ENCODE results near the gene PTPN7.
"Not testable (repeated sequence)": the region's sequence is repeated elsewhere in the genome, so short reads cannot be mapped to it uniquely, and the experiment has no call there.

Gene PTPN7

DNA sequence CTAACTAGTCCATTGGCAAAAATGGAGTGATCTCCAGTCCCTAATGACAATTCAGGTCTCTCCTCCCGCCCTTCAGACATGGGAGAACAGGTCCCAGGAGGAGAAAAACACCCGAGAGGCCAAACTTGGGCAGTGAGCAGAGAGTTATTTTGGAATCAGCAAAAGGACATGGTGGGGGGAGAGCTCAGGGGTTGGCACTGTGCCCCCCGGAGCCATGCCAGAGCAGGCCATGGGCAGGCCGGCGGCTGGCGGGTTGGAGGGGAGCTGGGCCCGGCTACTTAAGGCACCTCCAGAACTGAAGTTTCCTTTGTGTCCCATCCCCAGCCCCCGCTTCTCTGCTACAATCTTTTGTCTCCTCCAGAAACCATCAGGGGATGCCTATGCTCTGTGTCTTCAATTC lies 40.3 kb upstream of the PTPN7 start:
- no peaks in the 10 kb centered on the region for H3K9me3 ChIP-seq (ENCODE audit: control insufficient read depth, low read length)
- no peaks in the 10 kb centered on the region for H3K36me3 ChIP-seq (ENCODE audit: control insufficient read depth, insufficient read depth, low read length)
- WGBS, 2 experiments, result 93 to 95% methylated on average over 8 of the region's 8 CpGs
- H3K27ac ChIP-seq (ENCODE audit: insufficient read depth, low read depth, low read length, poor library complexity, severe bottlenecking), result no peak overlapping the region
- peaks cover 6% of the 10 kb centered on the region for H3K27me3 ChIP-seq (ENCODE audit: control insufficient read depth, insufficient read depth, low read length, poor library complexity, severe bottlenecking)
- no peak overlapping the region for H3K4me3 ChIP-seq (ENCODE audit: insufficient read depth, low read depth, low read length)
- no peaks in the 10 kb centered on the region for H3K4me1 ChIP-seq (ENCODE audit: control insufficient read depth, insufficient read depth, low read length)

DNA sequence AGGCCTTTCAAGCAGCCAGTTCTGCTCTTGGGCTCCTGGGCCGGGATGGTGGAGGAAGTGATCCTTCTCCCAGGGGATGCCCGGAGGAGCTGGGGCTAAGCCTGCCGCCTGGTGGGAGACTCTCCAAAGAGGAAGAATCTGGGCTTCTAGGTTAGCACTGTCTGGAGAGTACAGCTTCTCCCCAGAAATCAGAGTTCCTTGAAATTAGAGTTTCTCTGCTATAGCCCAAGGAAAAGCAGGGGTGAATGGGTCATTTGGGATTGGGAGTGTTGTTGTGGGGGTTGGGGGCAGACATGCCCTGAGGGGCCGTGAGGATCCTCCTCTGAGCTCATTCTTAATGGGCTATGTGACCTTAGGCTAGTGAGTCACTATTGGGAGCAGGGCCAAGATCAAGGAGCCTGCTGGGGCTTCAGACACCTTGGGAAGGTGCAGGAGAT lies 39.7 kb upstream of the PTPN7 start:
- Histone ChIP-seq H3K27me3 (ENCODE audit: control insufficient read depth, insufficient read depth, low read length, poor library complexity, severe bottlenecking) (peaks cover 11% of the 10 kb centered on the region), H3K36me3 (ENCODE audit: control insufficient read depth, insufficient read depth, low read length) (no peaks in the 10 kb centered on the region), H3K4me1 (ENCODE audit: control insufficient read depth, insufficient read depth, low read length) (no peaks in the 10 kb centered on the region), H3K4me3 (ENCODE audit: insufficient read depth, low read depth, low read length) (no peak overlapping the region), H3K27ac (ENCODE audit: insufficient read depth, low read depth, low read length, poor library complexity, severe bottlenecking) (no peak overlapping the region), H3K9me3 (ENCODE audit: control insufficient read depth, low read length) (no peaks in the 10 kb centered on the region)
- 70 to 72% methylated on average over 4 of the region's 4 CpGs for WGBS, 2 experiments

DNA sequence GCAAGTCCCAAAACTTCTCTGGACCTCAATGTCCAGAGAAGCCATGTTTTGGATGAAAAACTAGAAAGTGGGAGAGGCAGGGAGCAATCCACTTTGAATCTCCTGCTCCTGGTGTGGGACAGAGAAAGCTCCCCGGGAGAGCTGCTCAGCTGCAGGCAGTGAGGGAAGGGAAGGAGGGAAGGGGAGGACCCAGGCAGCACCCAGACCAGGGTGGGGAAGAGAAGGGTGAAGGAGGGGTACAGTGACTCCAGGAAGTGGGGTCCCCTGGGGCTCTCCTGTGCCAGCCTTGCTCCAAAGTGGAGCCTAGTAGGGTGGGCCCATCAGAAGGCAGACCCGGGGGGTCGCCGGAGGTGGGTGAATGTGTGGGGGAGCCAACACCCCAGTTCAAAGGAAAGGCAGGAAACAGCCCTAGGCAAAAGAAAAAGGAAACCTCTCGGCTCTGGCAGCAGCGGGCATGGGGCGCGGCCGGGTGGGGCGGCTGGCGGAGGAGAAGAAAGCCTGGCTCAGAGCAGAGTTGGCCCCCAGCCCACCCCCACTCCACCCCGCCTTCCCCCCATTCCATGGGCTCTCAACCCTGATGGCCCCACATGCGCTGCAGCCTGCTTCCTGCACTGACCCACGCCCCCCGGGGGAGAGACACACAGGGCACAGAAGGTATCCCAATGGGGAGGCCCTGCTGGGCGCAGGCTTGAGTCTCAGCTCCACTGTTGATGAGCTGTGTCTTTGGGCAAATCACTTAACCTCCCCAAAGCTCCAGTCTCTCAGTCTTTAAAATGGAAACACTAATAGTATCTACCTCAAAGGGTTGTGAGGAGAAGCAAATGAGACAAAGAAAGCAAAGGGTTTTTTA lies 38.9 kb upstream of the PTPN7 start:
- no peaks in the 10 kb centered on the region for H3K36me3 ChIP-seq (ENCODE audit: control insufficient read depth, insufficient read depth, low read length)
- H3K27me3 ChIP-seq (ENCODE audit: control insufficient read depth, insufficient read depth, low read length, poor library complexity, severe bottlenecking), result peaks cover 20% of the 10 kb centered on the region
- H3K4me1 ChIP-seq (ENCODE audit: control insufficient read depth, insufficient read depth, low read length), result peaks cover 2% of the 10 kb centered on the region
- 88 to 89% methylated on average over 15 to 16 of the region's 16 CpGs for WGBS, 2 experiments
- no peaks in the 10 kb centered on the region for H3K9me3 ChIP-seq (ENCODE audit: control insufficient read depth, low read length)
- no peak overlapping the region for H3K27ac ChIP-seq (ENCODE audit: insufficient read depth, low read depth, low read length, poor library complexity, severe bottlenecking)
- no peak overlapping the region for H3K4me3 ChIP-seq (ENCODE audit: insufficient read depth, low read depth, low read length)

- peaks cover 29% of the 10 kb centered on the region for H3K27me3 ChIP-seq (ENCODE audit: control insufficient read depth, insufficient read depth, low read length, poor library complexity, severe bottlenecking)
Observed at GRCh38 chr1:202198366-202198724, 37.9 kb upstream of the PTPN7 start.

DNA sequence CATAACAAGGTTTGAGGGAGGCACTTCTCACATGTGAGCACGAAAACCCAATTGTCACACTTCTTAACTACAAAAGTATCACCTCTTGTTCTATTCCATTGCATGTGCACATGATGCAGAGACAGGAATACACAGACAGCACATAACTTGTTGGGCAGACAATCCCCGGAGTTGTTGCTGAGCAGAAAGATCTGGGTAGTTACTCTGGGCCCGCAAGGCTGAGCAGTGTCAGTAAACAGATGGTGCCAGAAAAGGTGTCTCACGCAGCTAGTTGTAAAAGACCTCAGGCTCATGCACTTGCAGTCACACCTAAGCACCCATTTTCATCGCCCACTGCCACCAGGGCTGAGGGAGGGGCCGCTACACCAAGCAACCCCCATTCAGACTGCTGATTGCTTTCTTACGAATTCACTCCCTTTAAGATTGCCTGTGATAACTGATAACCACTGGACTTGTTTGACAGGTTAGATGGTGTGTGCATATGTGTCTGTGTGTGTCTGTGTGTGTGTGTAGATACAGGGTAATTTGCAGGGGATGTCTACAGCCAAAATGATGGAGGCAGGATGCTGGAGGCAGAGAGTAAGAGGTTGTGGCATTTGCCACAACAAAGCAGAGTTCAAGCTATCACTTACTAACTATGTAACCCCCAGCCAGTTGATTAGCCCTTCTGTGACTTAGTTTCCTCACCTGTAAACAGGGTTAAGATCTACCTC lies 37.4 kb upstream of the PTPN7 start:
- H3K27ac ChIP-seq (ENCODE audit: insufficient read depth, low read depth, low read length, poor library complexity, severe bottlenecking), result no peak overlapping the region
- H3K27me3 ChIP-seq (ENCODE audit: control insufficient read depth, insufficient read depth, low read length, poor library complexity, severe bottlenecking), result peaks cover 35% of the 10 kb centered on the region
- no peak overlapping the region for H3K4me3 ChIP-seq (ENCODE audit: insufficient read depth, low read depth, low read length)
- H3K9me3 ChIP-seq (ENCODE audit: control insufficient read depth, low read length), result no peaks in the 10 kb centered on the region
- WGBS, 2 experiments, result 91 to 95% methylated on average over 7 of the region's 7 CpGs
- H3K4me1 ChIP-seq (ENCODE audit: control insufficient read depth, insufficient read depth, low read length), result peaks cover 10% of the 10 kb centered on the region
- H3K36me3 ChIP-seq (ENCODE audit: control insufficient read depth, insufficient read depth, low read length), result no peaks in the 10 kb centered on the region

More at GRCh38 chr1:202198366-202198724, 37.9 kb upstream of the PTPN7 start:
- peaks cover 5% of the 10 kb centered on the region for H3K4me1 ChIP-seq (ENCODE audit: control insufficient read depth, insufficient read depth, low read length)
- no peaks in the 10 kb centered on the region for H3K9me3 ChIP-seq (ENCODE audit: control insufficient read depth, low read length)
- 92 to 96% methylated on average over 1 of the region's 1 CpG for whole genome bisulfite sequencing, 2 experiments
- no peaks in the 10 kb centered on the region for H3K36me3 ChIP-seq (ENCODE audit: control insufficient read depth, insufficient read depth, low read length)
- no peak overlapping the region for H3K4me3 ChIP-seq (ENCODE audit: insufficient read depth, low read depth, low read length)
- no peak overlapping the region for H3K27ac ChIP-seq (ENCODE audit: insufficient read depth, low read depth, low read length, poor library complexity, severe bottlenecking)

DNA sequence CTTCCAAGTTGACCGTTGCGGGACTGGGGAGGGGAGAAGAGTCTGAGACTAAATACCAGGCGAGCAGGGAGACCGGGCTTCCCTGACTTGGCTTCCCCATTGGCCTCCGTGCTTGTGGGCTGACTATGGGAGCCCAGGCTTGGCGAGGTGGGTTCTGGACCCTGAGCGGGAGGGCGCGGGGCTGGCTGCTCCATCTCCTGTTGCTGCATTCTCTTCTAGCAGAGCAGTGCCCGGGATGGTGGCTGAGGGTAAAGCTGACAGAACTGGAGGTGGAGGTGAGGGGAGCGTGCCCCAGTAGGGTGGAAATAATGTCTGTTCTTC lies 33.9 kb upstream of the PTPN7 start:
- Histone ChIP-seq H3K4me3 (ENCODE audit: insufficient read depth, low read depth, low read length) (no peak overlapping the region), H3K4me1 (ENCODE audit: control insufficient read depth, insufficient read depth, low read length) (peaks cover 10% of the 10 kb centered on the region), H3K27me3 (ENCODE audit: control insufficient read depth, insufficient read depth, low read length, poor library complexity, severe bottlenecking) (peaks cover 38% of the 10 kb centered on the region), H3K27ac (ENCODE audit: insufficient read depth, low read depth, low read length, poor library complexity, severe bottlenecking) (no peak overlapping the region), H3K9me3 (ENCODE audit: control insufficient read depth, low read length) (no peaks in the 10 kb centered on the region), H3K36me3 (ENCODE audit: control insufficient read depth, insufficient read depth, low read length) (no peaks in the 10 kb centered on the region)
- WGBS, 2 experiments, result 69 to 76% methylated on average over 11 of the region's 11 CpGs

GRCh38 chr1:202193614-202194327 lies 33.4 kb upstream of the PTPN7 start, which contains the start of gene LGR6:
LGR6 (plus strand) TSS chr1:202193799; CDS start chr1:202193990, 191 bp downstream.
- H3K27me3 ChIP-seq (ENCODE audit: control insufficient read depth, insufficient read depth, low read length, poor library complexity, severe bottlenecking), result peaks cover 38% of the 10 kb centered on the region
- 6% methylated on average over 61 of the region's 61 CpGs for WGBS, 2 experiments
- H3K27ac ChIP-seq (ENCODE audit: insufficient read depth, low read depth, low read length, poor library complexity, severe bottlenecking), result no peak within 1 kb of the TSS
- no peaks in the 10 kb centered on the region for H3K9me3 ChIP-seq (ENCODE audit: control insufficient read depth, low read length)
- H3K36me3 ChIP-seq (ENCODE audit: control insufficient read depth, insufficient read depth, low read length), result no peaks in the 10 kb centered on the region
- H3K4me1 ChIP-seq (ENCODE audit: control insufficient read depth, insufficient read depth, low read length), result peaks cover 10% of the 10 kb centered on the region
- peak within 1 kb of the TSS; percentile 1 for H3K4me3 ChIP-seq (ENCODE audit: insufficient read depth, low read depth, low read length)

- Histone ChIP-seq H3K4me1 (ENCODE audit: control insufficient read depth, insufficient read depth, low read length) (peaks cover 10% of the 10 kb centered on the region), H3K4me3 (ENCODE audit: insufficient read depth, low read depth, low read length) (no peak overlapping the region), H3K27ac (ENCODE audit: insufficient read depth, low read depth, low read length, poor library complexity, severe bottlenecking) (no peak overlapping the region), H3K9me3 (ENCODE audit: control insufficient read depth, low read length) (no peaks in the 10 kb centered on the region), H3K36me3 (ENCODE audit: control insufficient read depth, insufficient read depth, low read length) (no peaks in the 10 kb centered on the region), H3K27me3 (ENCODE audit: control insufficient read depth, insufficient read depth, low read length, poor library complexity, severe bottlenecking) (peaks cover 38% of the 10 kb centered on the region)
- 42 to 44% methylated on average over 18 of the region's 18 CpGs for WGBS, 2 experiments
Observed at GRCh38 chr1:202192770-202193613, 32.6 kb upstream of the PTPN7 start.

- H3K27me3 ChIP-seq (ENCODE audit: control insufficient read depth, insufficient read depth, low read length, poor library complexity, severe bottlenecking), result peaks cover 36% of the 10 kb centered on the region
- not testable (repeated sequence) for H3K27ac ChIP-seq (ENCODE audit: insufficient read depth, low read depth, low read length, poor library complexity, severe bottlenecking); H3K9me3 ChIP-seq (ENCODE audit: control insufficient read depth, low read length); H3K4me3 ChIP-seq (ENCODE audit: insufficient read depth, low read depth, low read length); H3K4me1 ChIP-seq (ENCODE audit: control insufficient read depth, insufficient read depth, low read length); H3K36me3 ChIP-seq (ENCODE audit: control insufficient read depth, insufficient read depth, low read length)
- WGBS, 2 experiments, result 94 to 96% methylated on average over 16 to 24 of the region's 33 CpGs
Observed at GRCh38 chr1:202191391-202191790, 31.0 kb upstream of the PTPN7 start.
